Neuronal stem cell (in vitro differentiated cells): ENCODE results near the gene MCHR1.
A peak's percentile ranks its signal among the peaks of the same experiment; 100 is the strongest.
"Not testable (repeated sequence)": the region's sequence is repeated elsewhere in the genome, so short reads cannot be mapped to it uniquely, and the experiment has no call there.

Experiments
- DNase-seq: peaks from one replicate; pipeline ENCODE4 v3.0.0-alpha.2; 2013; ENCODE audit warnings: low spot score
- H2AFZ ChIP-seq: one replicate; pipeline ENCODE4 v1.6.1; 2013; ENCODE audit warnings: mild to moderate bottlenecking, low read length, inconsistent platforms
- H2AK5ac ChIP-seq: 2 replicates; pipeline ENCODE4 v1.6.1; 2013; ENCODE audit warnings: low read depth, mild to moderate bottlenecking, inconsistent platforms, low read length, moderate library complexity, mixed read lengths
- H2BK120ac ChIP-seq: 2 replicates; pipeline ENCODE4 v1.6.1; 2013; ENCODE audit warnings: low read depth, mild to moderate bottlenecking, inconsistent platforms, low read length, moderate library complexity, mixed read lengths
- H2BK12ac ChIP-seq: one replicate; pipeline ENCODE4 v1.6.1; 2013; ENCODE audit warnings: low read length, inconsistent platforms
- H2BK15ac ChIP-seq: 2 replicates; pipeline ENCODE4 v1.6.1; 2013; ENCODE audit warnings: mild to moderate bottlenecking, low read length, inconsistent platforms, mixed read lengths
- H2BK5ac ChIP-seq: one replicate; pipeline ENCODE4 v1.6.1; 2013; ENCODE audit warnings: inconsistent platforms, mild to moderate bottlenecking, low read length, moderate library complexity
- H3K14ac ChIP-seq: one replicate; pipeline ENCODE4 v1.6.1; 2013; ENCODE audit warnings: low read length, inconsistent platforms
- H3K18ac ChIP-seq: 2 replicates; pipeline ENCODE4 v1.6.1; 2013; ENCODE audit warnings: low read length, inconsistent platforms
- H3K23ac ChIP-seq: 2 replicates; pipeline ENCODE4 v1.6.1; 2013; ENCODE audit warnings: low read depth, mild to moderate bottlenecking, mixed read lengths, low read length, inconsistent platforms; ENCODE audit not compliant: poor library complexity
- H3K27ac ChIP-seq: replicated peaks from 3 replicates; pipeline ENCODE4 v1.5.1; 2013; ENCODE audit warnings: low read length, inconsistent platforms
- H3K27me3 ChIP-seq, 3 experiments: 2 replicates each; pipeline ENCODE4 v1.6.1; 2013; ENCODE audit warnings: low read length in 3 of 3, mild to moderate bottlenecking in 2 of 3, inconsistent platforms in 1 of 3, low read depth in 1 of 3, mixed read lengths in 1 of 3, moderate library complexity in 1 of 3; ENCODE audit not compliant: control insufficient read depth in 3 of 3, insufficient read depth in 3 of 3
- H3K36me3 ChIP-seq, 2 donors: replicated peaks in 1 of 2; 2 replicates each; pipeline ENCODE4 v1.6.1; 2013; ENCODE audit warnings: low read length in 2 of 2; ENCODE audit not compliant: control insufficient read depth in 2 of 2, insufficient read depth in 2 of 2
- H3K4ac ChIP-seq: 2 replicates; pipeline ENCODE4 v1.6.1; 2013; ENCODE audit warnings: inconsistent platforms, mild to moderate bottlenecking, low read length, moderate library complexity
- H3K4me1 ChIP-seq, 2 donors: 1 replicate in 1 of 2; 2 replicates in 1 of 2; pipeline ENCODE4 v1.6.1; 2013; ENCODE audit warnings: low read length in 2 of 2, low read depth in 1 of 2; ENCODE audit not compliant: control insufficient read depth in 2 of 2, insufficient read depth in 1 of 2
- H3K4me2 ChIP-seq: one replicate; pipeline ENCODE4 v1.6.1; 2013; ENCODE audit warnings: mild to moderate bottlenecking, low read length, inconsistent platforms; ENCODE audit not compliant: insufficient read depth, poor library complexity, severe bottlenecking
- H3K4me3 ChIP-seq, 2 donors: 2 replicates each; pipeline ENCODE4 v1.5.1; 2013; ENCODE audit warnings: low read length in 2 of 2, mild to moderate bottlenecking in 2 of 2, inconsistent platforms in 1 of 2, moderate library complexity in 1 of 2
- H3K79me1 ChIP-seq: one replicate; pipeline ENCODE4 v1.6.1; 2013; ENCODE audit warnings: low read depth, mild to moderate bottlenecking, inconsistent platforms, low read length, moderate library complexity
- H3K9ac ChIP-seq: one replicate; pipeline ENCODE4 v1.6.1; 2013; ENCODE audit warnings: mild to moderate bottlenecking, low read depth, low read length, inconsistent platforms; ENCODE audit not compliant: poor library complexity
- H3K9me3 ChIP-seq, 2 donors: replicated peaks in 1 of 2; 2 replicates each; pipeline versions ENCODE3 to v1.6.1; 2013; ENCODE audit warnings: low read length in 2 of 2, mild to moderate bottlenecking in 2 of 2, inconsistent platforms in 1 of 2, low read depth in 1 of 2, mixed read lengths in 1 of 2, moderate library complexity in 1 of 2; ENCODE audit not compliant: control insufficient read depth in 2 of 2, insufficient read depth in 1 of 2
- H4K8ac ChIP-seq: one replicate; pipeline ENCODE4 v1.6.1; 2013; ENCODE audit warnings: low read depth, mild to moderate bottlenecking, inconsistent platforms, low read length, moderate library complexity
- H4K91ac ChIP-seq: one replicate; pipeline ENCODE4 v1.6.1; 2013; ENCODE audit warnings: low read length, low read depth, mild to moderate bottlenecking, inconsistent platforms; ENCODE audit not compliant: poor library complexity
- WGBS, 2 donors: extraction: QIAGEN DNeasy Blood & Tissue Kit; methylation state at CpG; one replicate each; pipeline ENCODE4 v1.1.7; 2013; ENCODE audit warnings: missing lambda C conversion rate in 2 of 2, mixed read lengths in 1 of 2; ENCODE audit not compliant: insufficient read length in 2 of 2, insufficient replicate concordance in 1 of 2; ENCODE audit errors: extremely low coverage in 2 of 2; 5-methylcytosine and 5-hydroxymethylcytosine counted together

The MCHR1 gene

GRCh38 chr22:40712311-40712710 is 33.0 kb downstream of the MCHR1 start:
- Histone ChIP-seq H3K79me1 (no peaks in the 10 kb centered on the region), H2AK5ac (no peak overlapping the region), H2BK120ac (no peak overlapping the region), H3K18ac (no peak overlapping the region), H3K27ac (no peak overlapping the region), H3K4me3 (no peak overlapping the region), H2AFZ (no peak overlapping the region), H2BK5ac (no peak overlapping the region), H4K91ac (no peak overlapping the region), H3K27me3 (peaks cover 2 to 52% (median 32%) of the 10 kb centered on the region in 3 experiments), H3K4me1 (peaks cover 6 to 22% of the 10 kb centered on the region in 2 donors), H3K36me3 (no peaks in the 10 kb centered on the region), H3K14ac (no peak overlapping the region), H2BK12ac (no peak overlapping the region), H4K8ac (no peak overlapping the region), H3K4me2 (no peak overlapping the region), H3K9me3 (peaks cover 0 to 4% of the 10 kb centered on the region in 2 donors), H3K23ac (no peak overlapping the region), H3K9ac (no peak overlapping the region), H3K4ac (no peak overlapping the region), H2BK15ac (no peak overlapping the region)
- DNase-seq = no peak
- no CpG with 5 or more reads among the region's 12 CpGs for WGBS, 2 donors

GRCh38 chr22:40714499-40715337 is 35.4 kb downstream of the MCHR1 start:
- no peak overlapping the region for H3K4me2 ChIP-seq
- H2BK15ac ChIP-seq = no peak overlapping the region
- no peak overlapping the region for H3K14ac ChIP-seq
- H3K4me1 ChIP-seq = peaks cover 6 to 21% of the 10 kb centered on the region in 2 donors
- H3K27ac ChIP-seq = no peak overlapping the region
- H3K23ac ChIP-seq = no peak overlapping the region
- no peak overlapping the region for H4K8ac ChIP-seq
- no peaks in the 10 kb centered on the region for H3K36me3 ChIP-seq
- peaks cover 0 to 1% of the 10 kb centered on the region in 2 donors for H3K9me3 ChIP-seq
- no peak overlapping the region for H3K4ac ChIP-seq
- no peak overlapping the region for H2AK5ac ChIP-seq
- WGBS, 2 donors = no CpG with 5 or more reads among the region's 13 CpGs
- H2AFZ ChIP-seq = no peak overlapping the region
- peak; percentile 91 for DNase-seq
- H4K91ac ChIP-seq = no peak overlapping the region
- H2BK12ac ChIP-seq = no peak overlapping the region
- no peak overlapping the region for H3K9ac ChIP-seq
- H3K4me3 ChIP-seq = no peak overlapping the region
- H3K79me1 ChIP-seq = no peaks in the 10 kb centered on the region
- no peak overlapping the region for H2BK120ac ChIP-seq
- no peak overlapping the region for H2BK5ac ChIP-seq
- H3K18ac ChIP-seq = no peak overlapping the region
- H3K27me3 ChIP-seq = peaks cover 2 to 59% (median 44%) of the 10 kb centered on the region in 3 experiments

DNA sequence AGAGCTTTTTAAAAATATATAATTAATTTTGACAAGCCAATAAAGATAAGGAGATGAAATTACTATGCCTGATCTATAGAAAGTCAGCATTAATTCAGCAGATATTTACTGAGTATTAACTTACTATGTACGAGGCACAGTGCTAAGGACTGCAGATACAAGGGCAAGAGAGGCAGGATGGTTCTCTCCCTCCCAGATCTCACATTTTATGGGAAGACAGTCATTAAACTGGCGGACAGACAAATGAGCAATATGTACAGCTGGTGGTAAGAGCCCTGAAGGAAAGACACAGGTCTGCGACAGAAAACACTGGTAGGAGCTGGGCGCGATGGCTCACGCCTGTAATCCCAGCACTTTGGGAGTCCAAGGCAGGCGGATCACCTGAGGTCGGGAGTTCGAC is 36.8 kb downstream of the MCHR1 start:
- H2BK5ac ChIP-seq = no peak overlapping the region
- no peak overlapping the region for H3K4me2 ChIP-seq
- WGBS, 2 donors = no CpG with 5 or more reads among the region's 9 CpGs
- no peak overlapping the region for H3K4me3 ChIP-seq
- no peak overlapping the region for H3K4ac ChIP-seq
- H2BK15ac ChIP-seq = no peak overlapping the region
- H2AFZ ChIP-seq = no peak overlapping the region
- no peak overlapping the region for H4K91ac ChIP-seq
- H3K9ac ChIP-seq = no peak overlapping the region
- no peak overlapping the region for H3K23ac ChIP-seq
- no peaks in the 10 kb centered on the region for H3K36me3 ChIP-seq
- H3K18ac ChIP-seq = no peak overlapping the region
- H3K27me3 ChIP-seq = peaks cover 2 to 53% (median 50%) of the 10 kb centered on the region in 3 experiments
- H3K14ac ChIP-seq = no peak overlapping the region
- no peaks in the 10 kb centered on the region for H3K79me1 ChIP-seq
- H3K9me3 ChIP-seq = peaks cover 0 to 1% of the 10 kb centered on the region in 2 donors
- peaks cover 9 to 22% of the 10 kb centered on the region in 2 donors for H3K4me1 ChIP-seq
- no peak overlapping the region for H2BK12ac ChIP-seq
- H2BK120ac ChIP-seq = no peak overlapping the region
- H3K27ac ChIP-seq = no peak overlapping the region
- no peak for DNase-seq
- H4K8ac ChIP-seq = no peak overlapping the region
- no peak overlapping the region for H2AK5ac ChIP-seq

DNA sequence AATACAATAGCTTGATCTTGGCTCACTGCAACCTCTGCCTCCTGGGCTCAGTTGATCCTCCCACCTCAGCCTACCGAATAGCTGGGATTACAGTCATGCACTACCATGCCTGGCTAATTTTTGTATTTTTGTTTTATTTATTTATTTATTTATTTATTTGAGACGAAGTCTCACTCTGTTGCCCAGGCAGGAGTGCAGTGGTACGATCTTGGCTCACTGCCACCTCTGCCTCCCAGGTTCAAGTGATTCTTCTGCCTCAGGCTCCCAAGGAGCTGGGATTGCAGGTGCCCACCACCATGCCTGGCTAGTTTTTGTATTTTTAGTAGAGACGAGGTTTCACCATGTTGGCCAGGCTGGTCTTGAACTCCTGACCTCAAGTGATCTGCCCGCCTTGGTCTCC is 38.4 kb downstream of the MCHR1 start:
- no CpG with 5 or more reads among the region's 5 CpGs for WGBS, 2 donors
- not testable (repeated sequence) for H3K9me3 ChIP-seq, H3K9ac ChIP-seq, H3K4me3 ChIP-seq, H2AFZ ChIP-seq, H3K18ac ChIP-seq, H3K36me3 ChIP-seq, H4K8ac ChIP-seq, H2AK5ac ChIP-seq, H3K4me2 ChIP-seq, H2BK12ac ChIP-seq, H3K79me1 ChIP-seq, H4K91ac ChIP-seq, H3K23ac ChIP-seq, H2BK5ac ChIP-seq, H3K4ac ChIP-seq, H3K27ac ChIP-seq, H3K14ac ChIP-seq, H2BK15ac ChIP-seq, H2BK120ac ChIP-seq, DNase-seq
- H3K27me3 ChIP-seq = peaks cover 2 to 43% (median 40%) of the 10 kb centered on the region in 3 experiments
- peaks cover 12 to 19% of the 10 kb centered on the region in 2 donors for H3K4me1 ChIP-seq
